Ecto neural progenitor cell (in vitro differentiated cells): Measurements from ENCODE around the gene GATA5.

ENCODE experiments used
- DNase-seq: peaks from one replicate; pipeline ENCODE4 v3.0.0-alpha.2; 2018; ENCODE audit warnings: low spot score

Gene GATA5

DNA sequence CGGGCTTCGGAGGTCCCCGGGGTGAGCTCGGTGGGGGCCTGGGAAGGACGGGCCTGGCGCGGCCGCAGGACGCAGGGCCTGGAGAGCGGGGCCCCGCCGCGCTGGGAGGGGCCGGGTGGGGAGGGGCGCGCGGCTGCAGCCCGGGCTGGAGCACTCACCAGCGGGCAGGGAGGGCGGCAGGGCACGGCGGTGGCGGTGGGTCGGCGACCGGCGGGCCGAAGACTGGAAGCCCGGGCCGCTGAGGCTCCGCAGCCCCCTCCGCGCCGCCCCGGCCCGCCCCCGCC, at the start of gene GATA5:
TSS of gene GATA5 (minus strand) at position 224 of the 284 bp plus-strand sequence. CDS start 474 bp downstream, outside the sequence.
- no peak for DNase-seq

DNA sequence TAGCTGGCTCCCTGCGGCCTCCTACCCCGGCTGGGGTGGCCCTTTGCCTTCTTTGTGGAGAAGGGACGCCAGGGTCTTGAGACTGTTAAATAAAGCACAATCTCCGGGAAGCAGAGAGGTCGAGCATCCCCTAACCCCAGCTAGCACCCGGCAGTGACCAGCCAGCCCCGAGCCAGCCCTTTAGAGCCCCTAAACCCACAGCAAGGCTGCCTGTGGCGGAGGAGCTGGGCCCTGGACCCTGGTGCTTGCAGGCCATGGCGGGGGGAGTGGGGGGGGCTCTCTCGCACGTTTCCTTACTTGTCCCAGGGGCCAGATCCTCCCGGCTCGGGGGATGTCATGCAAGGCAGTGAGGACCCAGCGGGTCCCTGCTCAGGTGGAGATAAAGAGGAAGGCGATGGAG, 49.2 kb upstream of the GATA5 start:
- DNase-seq: no peak

DNA sequence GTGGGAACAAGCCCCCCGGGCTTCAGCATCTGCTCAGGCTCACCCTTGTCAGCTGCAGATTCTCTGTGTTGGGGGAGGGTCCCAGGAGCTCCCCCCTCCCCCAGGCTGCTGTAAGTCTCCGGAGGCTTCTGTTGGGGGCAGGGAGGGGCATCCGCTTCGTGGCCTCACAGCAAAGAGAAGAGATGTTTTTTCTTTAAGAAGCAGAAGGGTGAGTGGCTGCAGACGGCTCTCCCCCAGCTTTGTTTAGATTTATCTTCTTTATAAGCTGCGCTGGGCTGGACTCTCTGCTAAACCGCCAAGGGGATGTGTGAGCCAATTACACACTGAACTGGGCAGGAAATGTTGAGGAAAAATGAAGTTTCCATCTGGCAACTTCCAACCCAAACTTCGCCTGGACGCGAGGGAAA, 48.7 kb upstream of the GATA5 start:
- no peak for DNase-seq

DNA sequence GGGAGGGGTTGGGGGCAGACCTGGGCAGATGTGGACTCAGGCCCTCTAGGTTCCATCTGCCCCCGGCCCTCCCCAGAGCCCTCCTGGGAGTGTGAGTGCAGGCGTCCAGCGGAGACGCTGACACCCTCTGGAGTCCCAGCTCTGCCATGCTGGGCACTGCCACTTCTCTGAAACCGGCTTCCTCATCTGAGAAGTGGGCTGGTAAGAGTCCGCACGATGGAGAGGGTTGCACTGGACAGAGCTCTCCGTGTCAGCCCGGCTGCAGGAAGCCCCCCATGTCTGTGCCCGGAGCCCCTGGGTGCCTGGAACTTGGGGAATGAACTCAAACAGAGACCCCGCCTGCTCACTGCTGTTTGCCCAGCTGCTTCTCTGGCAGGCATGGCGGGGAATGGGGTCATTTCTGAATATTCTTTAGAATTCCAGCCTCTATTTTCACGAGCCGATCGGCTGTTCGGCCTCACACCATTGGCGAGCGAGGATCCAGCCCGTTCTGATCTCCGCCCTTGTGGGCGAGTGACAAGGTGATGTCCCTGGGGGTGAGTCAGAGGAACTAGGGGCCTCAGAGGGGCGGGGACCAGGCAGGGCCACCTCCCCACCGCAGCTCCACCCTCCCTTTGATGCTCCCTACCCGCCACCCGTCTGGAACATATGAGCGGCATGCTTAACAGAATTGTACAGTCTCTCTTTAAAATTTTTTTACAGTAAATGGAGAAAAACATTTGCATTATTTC, 47.8 kb upstream of the GATA5 start:
- DNase-seq: no peak

GRCh38 chr20:62522748-62523396, 47.1 kb upstream of the GATA5 start:
- DNase-seq: no peak

GRCh38 chr20:62519826-62520225, 44.0 kb upstream of the GATA5 start:
- DNase-seq: no peak

- no peak for DNase-seq
These were observed 43.1 kb upstream of the GATA5 start for GRCh38 chr20:62518911-62519310.

DNA sequence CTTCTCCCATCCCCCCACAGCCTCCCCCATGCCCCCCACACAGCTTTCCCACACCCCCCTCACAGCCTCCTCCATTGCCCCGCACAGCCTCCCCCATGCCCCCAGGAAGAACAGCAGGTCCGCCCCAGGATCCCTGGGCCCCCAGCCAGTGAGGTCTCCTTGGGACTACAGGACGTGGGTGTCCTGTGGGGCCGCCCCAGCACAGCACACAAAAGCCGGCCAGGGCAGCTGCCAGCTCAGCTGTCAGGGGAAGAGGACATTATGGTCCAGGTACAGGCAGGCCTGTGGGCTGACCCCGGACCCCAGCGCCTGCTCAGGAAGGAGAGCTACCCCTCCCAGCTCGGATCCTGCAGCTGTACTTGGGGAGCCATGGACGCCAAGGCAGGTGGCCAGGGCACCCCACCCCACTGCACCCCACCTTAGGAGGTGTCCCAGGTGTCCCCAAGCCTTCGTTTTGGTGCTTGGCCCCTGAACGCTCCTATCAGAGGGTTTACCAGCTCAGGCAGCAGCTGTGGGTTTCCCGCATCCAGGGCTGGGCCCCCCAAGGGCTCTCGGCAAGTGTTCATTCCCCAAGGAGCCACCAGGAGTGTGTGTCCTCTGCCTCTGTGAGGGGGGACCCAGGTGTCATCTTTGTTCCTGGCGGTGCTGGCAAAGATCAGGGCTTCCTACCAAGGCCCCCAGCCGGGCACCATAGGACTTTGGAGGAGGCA, 42.3 kb upstream of the GATA5 start:
- DNase-seq: no peak

- DNase-seq: no peak
These were observed 41.4 kb upstream of the GATA5 start for GRCh38 chr20:62517168-62517567.

GRCh38 chr20:62516338-62516737, 40.5 kb upstream of the GATA5 start:
- DNase-seq: no peak

DNA sequence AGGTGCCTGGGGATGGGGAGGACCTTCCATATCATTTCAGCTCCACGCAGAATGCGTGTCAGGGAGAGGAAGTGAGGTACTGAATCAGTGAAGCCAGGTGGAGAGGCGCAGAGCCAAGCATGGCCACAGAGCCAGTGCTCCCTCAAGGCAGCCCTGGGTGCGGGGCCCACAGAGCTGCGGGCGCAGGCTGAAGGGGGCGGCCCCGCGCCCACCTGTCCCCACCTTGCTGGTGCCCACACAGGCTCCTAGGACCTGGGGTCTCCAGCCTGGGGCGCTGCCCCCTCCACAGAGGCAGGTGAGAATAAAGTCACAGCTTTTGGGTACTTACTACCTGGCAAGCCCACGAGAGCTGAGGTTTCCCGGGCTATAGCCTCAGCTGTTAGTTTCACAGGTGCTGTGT, 40.0 kb upstream of the GATA5 start:
- no peak for DNase-seq

DNA sequence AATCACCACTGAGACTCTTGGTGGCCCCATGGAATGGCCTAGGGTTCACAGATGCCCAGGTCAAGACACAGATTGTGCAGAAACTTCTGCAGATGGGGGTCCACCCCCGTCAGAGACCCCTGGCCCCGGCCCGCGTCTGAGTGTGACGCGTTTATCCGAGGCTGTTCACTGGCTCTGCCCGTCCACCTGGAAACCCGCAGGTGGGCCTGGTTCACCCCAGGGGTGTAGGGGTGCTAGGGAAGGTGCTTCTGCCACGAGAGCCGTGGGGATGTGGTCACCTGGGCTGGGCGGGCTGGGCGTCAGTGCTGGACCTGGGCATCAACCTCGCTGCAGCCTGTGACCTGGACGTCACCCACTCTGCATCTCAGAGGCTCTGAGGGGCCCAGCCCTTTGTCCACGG, 39.5 kb upstream of the GATA5 start:
- DNase-seq: no peak

GRCh38 chr20:62513991-62514390, 38.2 kb upstream of the GATA5 start:
- no peak for DNase-seq

GRCh38 chr20:62511915-62512610, 36.3 kb upstream of the GATA5 start:
- DNase-seq: no peak

- DNase-seq: no peak
These were observed 35.6 kb upstream of the GATA5 start for GRCh38 chr20:62511300-62511914.

GRCh38 chr20:62508641-62509051, 32.9 kb upstream of the GATA5 start:
- no peak for DNase-seq

DNA sequence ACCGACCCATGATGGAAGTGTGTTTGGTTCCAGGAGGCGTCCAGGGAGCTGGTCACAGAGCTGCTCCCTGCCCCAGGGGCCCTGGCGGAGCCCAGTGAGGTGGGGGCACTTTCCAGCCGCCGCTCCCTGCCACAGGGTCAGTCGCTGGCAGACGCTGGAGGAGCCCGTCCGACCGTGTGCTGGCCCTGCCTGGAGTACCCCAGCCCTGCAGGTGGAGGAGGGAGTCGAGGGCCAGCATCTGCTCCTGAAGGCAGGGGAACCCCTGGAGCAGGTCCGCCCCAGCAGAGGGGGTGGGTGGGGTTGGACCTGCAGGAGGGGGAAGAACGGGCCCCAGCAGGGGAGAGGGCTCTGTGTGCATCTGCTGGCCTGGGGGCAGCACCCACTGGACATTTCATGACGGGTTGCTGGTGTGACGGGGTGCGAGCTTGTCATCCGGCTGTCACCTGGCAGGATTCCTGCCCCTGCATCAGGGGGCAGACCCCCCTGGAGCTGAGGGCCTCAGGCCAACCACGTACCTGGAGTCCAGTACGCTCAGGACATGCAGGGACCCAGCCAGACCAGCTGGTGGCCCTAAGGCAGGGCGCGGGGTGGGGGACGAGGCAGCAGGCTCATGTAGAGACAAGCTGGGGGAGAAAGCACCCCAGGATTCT, 32.3 kb upstream of the GATA5 start:
- no peak for DNase-seq

DNA sequence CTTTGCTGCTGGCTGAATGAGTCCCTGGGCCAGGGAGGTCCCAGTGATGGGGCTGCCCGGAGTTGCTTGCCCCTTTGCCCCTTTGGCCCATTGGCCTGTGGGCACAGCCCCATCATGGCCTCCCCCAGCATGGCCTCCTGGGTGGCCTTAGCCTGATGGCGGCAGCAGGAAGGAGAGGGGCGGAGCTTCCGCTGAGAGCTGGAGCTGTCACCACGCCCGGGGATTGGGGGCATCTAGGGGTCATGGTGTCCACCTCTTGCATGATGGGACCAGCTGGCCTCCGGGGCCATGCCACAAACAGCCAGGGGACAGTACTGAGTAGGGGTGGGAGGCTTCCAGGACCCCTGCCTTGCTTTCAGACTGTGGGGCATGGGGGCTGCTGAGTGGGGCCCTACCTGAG, 31.5 kb upstream of the GATA5 start:
- no peak for DNase-seq

DNA sequence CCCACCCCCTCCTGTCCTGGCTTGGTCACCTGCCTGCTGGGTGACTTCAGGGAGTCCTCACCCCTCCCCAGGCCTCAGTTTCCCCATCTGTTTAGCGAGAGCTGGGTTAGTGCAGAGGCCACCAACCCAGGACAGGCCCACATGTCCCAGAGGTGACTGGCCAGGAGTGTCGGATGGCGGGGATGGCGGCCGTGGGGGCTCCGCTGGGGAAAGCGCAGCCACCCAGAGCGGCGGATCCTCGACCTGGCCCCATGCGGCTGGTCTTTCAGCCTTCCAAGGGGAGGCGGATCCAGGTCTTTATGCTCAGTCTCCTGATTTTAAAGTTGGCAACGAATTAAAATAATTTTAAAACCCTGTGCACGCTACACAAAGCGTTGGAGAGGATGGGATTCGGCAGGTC, 31.0 kb upstream of the GATA5 start:
- DNase-seq: no peak

DNA sequence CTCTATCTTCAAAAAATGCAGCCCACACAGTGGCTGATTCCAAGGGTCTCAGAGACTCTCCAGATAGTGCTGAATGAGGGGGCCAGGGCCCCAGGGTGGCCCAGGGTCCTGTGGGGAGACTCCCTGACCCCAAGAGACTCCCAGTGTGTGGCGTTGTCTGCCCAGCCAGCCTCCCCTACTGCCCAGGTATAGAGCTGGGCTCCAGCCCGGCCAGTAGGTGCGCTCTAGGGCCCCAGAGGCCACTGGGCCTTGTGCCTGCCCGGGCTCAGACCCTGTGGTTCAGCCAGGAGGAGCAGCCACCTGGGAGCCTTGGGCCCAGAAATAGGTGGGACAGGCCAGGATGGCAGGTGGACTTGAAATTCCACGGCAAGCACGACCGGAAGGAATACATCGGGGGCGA, 30.3 kb upstream of the GATA5 start:
- no peak for DNase-seq

DNA sequence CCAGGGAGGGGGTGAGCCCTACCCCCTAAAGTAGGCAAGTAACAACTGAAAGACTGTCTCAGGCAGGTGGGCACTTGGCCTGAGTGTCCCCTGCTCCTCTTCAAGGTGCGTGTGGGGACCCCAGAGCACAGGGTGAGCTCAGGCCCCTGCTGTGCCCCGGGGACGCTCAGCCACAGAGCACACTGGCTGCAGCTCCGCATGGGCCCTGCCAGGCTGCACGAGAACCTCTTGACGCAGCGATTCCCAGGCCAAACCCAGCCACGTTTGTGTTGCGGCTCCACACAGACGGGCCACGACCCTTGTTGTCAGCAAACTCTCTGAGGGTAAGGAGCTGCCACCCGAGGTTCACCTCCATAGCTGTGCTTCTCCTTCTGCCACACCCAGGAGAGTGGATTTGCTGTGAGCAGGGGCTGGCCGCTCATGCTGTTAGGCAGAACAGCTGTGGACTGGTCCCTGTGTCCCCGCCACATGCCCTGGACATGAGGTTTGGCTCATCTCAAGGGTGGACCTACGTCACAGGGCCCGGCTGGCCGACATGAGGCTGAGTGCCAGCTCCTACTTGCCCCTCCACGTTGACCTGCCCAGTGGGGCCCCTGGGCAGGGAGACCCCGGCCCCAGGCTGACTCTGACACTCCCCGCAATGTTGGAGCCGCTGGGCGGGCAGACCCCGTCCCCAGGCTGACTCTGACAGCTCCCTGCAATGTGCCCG, 29.7 kb upstream of the GATA5 start:
- DNase-seq: no peak
